LoVo (cell line): ENCODE results near the gene CORO7.

Experiments
- DNase-seq: peaks from one replicate; pipeline ENCODE4 v3.0.0-alpha.2; 2016; ENCODE audit warnings: low spot score

Gene CORO7

GRCh38 chr16:4426021-4426684 lies 9.8 kb upstream of the CORO7 start:
- DNase-seq = no peak

- DNase-seq = peak; percentile 96
Observed at GRCh38 chr16:4425378-4426020, 9.1 kb upstream of the CORO7 start, which contains the start of gene DNAJA3. Gene DNAJA3, plus strand, starts transcription at chr16:4425868. Its CDS starts 14 bp downstream, at chr16:4425882.

GRCh38 chr16:4420505-4421105 lies 4.2 kb upstream of the CORO7 start:
- no peak for DNase-seq

- DNase-seq = no peak
Observed at GRCh38 chr16:4419402-4419959, 3.1 kb upstream of the CORO7 start.

GRCh38 chr16:4415538-4416199 lies 727 bp downstream of the CORO7 start:
- DNase-seq = peak; percentile 27

- DNase-seq = no peak
Observed at GRCh38 chr16:4414187-4414917, 2.0 kb downstream of the CORO7 start.

GRCh38 chr16:4412854-4413253 lies 3.5 kb downstream of the CORO7 start:
- DNase-seq = no peak

GRCh38 chr16:4412159-4412558 lies 4.2 kb downstream of the CORO7 start:
- DNase-seq = no peak

GRCh38 chr16:4411684-4412083 lies 4.7 kb downstream of the CORO7 start:
- DNase-seq = no peak

GRCh38 chr16:4410335-4411075 lies 5.9 kb downstream of the CORO7 start:
- DNase-seq = no peak

GRCh38 chr16:4409081-4409932 lies 7.1 kb downstream of the CORO7 start:
- no peak for DNase-seq

- DNase-seq = no peak
Observed at GRCh38 chr16:4408323-4408690, 8.1 kb downstream of the CORO7 start.

GRCh38 chr16:4407543-4408322 lies 8.7 kb downstream of the CORO7 start:
- no peak for DNase-seq

GRCh38 chr16:4404967-4405696 lies 11.3 kb downstream of the CORO7 start:
- no peak for DNase-seq

- DNase-seq = no peak
Observed at GRCh38 chr16:4404247-4404966, 12.0 kb downstream of the CORO7 start.

- no peak for DNase-seq
Observed at GRCh38 chr16:4403133-4403949, 13.1 kb downstream of the CORO7 start.
